HCT116 (cell line): Measurements from ENCODE around the gene NECAB2. TPM values are rescaled to one million over a fixed set of nuclear protein-coding genes. Genes with fewer than 3 reads are reported as not detected.

Source experiments
- ATAC-seq: fragments of 200-7000 bp; cut with Tn5 transposase; 2 replicates; pipeline ENCODE4 v1.9.1; 2020; ENCODE audit warnings: mild to moderate bottlenecking, moderate library complexity
- BruUV-seq: library from RNA; stranded (reverse); fragments of 400-500 nt; replicated peaks from 2 replicates; lab custom pipeline; 2021; lab: Mats Ljungman, UMichigan
- CTCF ChIA-PET: fragments of 300-600 bp; sonication (Branson Sonifier 250); formaldehyde crosslinking; loops from one replicate; lab custom pipeline; 2021; ENCODE audit warnings: antibody characterized with exemption; lab: Charles Lee
- POLR2A ChIA-PET: fragments of 300-600, 350-600 bp; sonication (Branson Sonifier 250); formaldehyde crosslinking; loops from one replicate; lab custom pipeline; 2021; ENCODE audit warnings: antibody characterized with exemption; lab: Charles Lee
- RAD21 ChIA-PET, 2 experiments: fragments of 300-600 bp; sonication (Branson Sonifier 250); formaldehyde crosslinking; loops; one replicate each; lab custom pipeline; 2023; ENCODE audit warnings: low total read pairs in 2 of 2; ENCODE audit not compliant: uncharacterized antibody in 2 of 2, unreplicated experiment in 2 of 2, low non-redundant PET in 1 of 2; lab: Charles Lee
- DNase-seq: peaks from one replicate; pipeline ENCODE4 v3.0.0-alpha.2; 2010; ENCODE audit warnings: low read depth, low spot score
- H2AFZ ChIP-seq: fragments of 200-600 bp; shearing (Covaris generic), sonication (generic); 2 replicates; pipeline ENCODE4 v1.6.1; 2017; ENCODE audit warnings: low read depth, mixed run types, mixed read lengths, antibody characterized with exemption, low read length; ENCODE audit not compliant: poor library complexity, severe bottlenecking
- H3K27ac ChIP-seq: 2 replicates; pipeline ENCODE4 v1.5.1; 2012; ENCODE audit warnings: low read depth, low read length
- H3K27me3 ChIP-seq: fragments of 200-600 bp; sonication (generic); 2 replicates; pipeline ENCODE4 v1.6.1; 2016; ENCODE audit warnings: mixed run types, low read length, mixed read lengths; ENCODE audit not compliant: insufficient read depth
- H3K36me3 ChIP-seq, 2 experiments: fragments of 200-500 bp in 1 of 2; fragments of 200-600 bp in 1 of 2; sonication (Bioruptor generic) in 1 of 2; sonication (generic) in 1 of 2; 2 replicates each; pipeline versions ENCODE4 v1.5.1 to v1.6.1; 2014 to 2016; ENCODE audit warnings: low read length in 2 of 2, inconsistent platforms in 1 of 2, mixed read lengths in 1 of 2, mixed run types in 1 of 2; ENCODE audit not compliant: insufficient read depth in 2 of 2, control insufficient read depth in 1 of 2
- H3K4me1 ChIP-seq, 2 experiments: fragments of 200-600 bp in 1 of 2; sonication (generic) in 1 of 2; 2 replicates each; pipeline versions ENCODE4 v1.5.1 to v1.6.1; 2012 to 2017; ENCODE audit warnings: low read length in 2 of 2, inconsistent platforms in 1 of 2, mild to moderate bottlenecking in 1 of 2, mixed read lengths in 1 of 2, mixed run types in 1 of 2, moderate library complexity in 1 of 2; ENCODE audit not compliant: insufficient read depth in 2 of 2, control insufficient read depth in 1 of 2
- H3K4me2 ChIP-seq: fragments of 200-600 bp; sonication (generic); 2 replicates; pipeline ENCODE4 v1.6.1; 2017; ENCODE audit warnings: mixed run types, low read length, mixed read lengths
- H3K4me3 ChIP-seq, 2 experiments: fragments of 200-600 bp in 1 of 2; sonication (generic) in 1 of 2; replicated peaks in 1 of 2; 2 replicates each; pipeline ENCODE4 v1.5.1; 2011 to 2016; ENCODE audit warnings: low read length in 2 of 2, control low read depth in 1 of 2, low read depth in 1 of 2, mild to moderate bottlenecking in 1 of 2, mixed read lengths in 1 of 2, mixed run types in 1 of 2
- H3K79me2 ChIP-seq: fragments of 200-600 bp; sonication (generic); 2 replicates; pipeline ENCODE4 v1.6.1; 2017; ENCODE audit warnings: mild to moderate bottlenecking, mixed run types, low read length, moderate library complexity, mixed read lengths; ENCODE audit not compliant: insufficient read depth
- H3K9ac ChIP-seq: fragments of 200-600 bp; sonication (generic); 2 replicates; pipeline ENCODE4 v1.6.1; 2016; ENCODE audit warnings: low read length, mixed read lengths
- H3K9me2 ChIP-seq: fragments of 200-600 bp; sonication (generic), shearing (Covaris generic); 2 replicates; pipeline ENCODE4 v1.6.1; 2017; ENCODE audit warnings: mixed run types, mild to moderate bottlenecking, moderate library complexity; ENCODE audit not compliant: insufficient read depth
- H3K9me3 ChIP-seq, 2 experiments: fragments of 200-500 bp in 1 of 2; fragments of 200-600 bp in 1 of 2; sonication (Bioruptor generic) in 1 of 2; sonication (generic) in 1 of 2; 2 replicates each; pipeline ENCODE4 v1.6.1; 2014 to 2017; ENCODE audit warnings: low read length in 2 of 2, mixed read lengths in 2 of 2, inconsistent platforms in 1 of 2, low read depth in 1 of 2, mild to moderate bottlenecking in 1 of 2, mixed run types in 1 of 2, moderate library complexity in 1 of 2; ENCODE audit not compliant: control insufficient read depth in 1 of 2, insufficient read depth in 1 of 2
- H4K20me1 ChIP-seq: fragments of 200-600 bp; sonication (generic), shearing (Covaris generic); 2 replicates; pipeline ENCODE4 v1.6.1; 2017; ENCODE audit warnings: mixed run types, mild to moderate bottlenecking, moderate library complexity; ENCODE audit not compliant: insufficient read depth
- ELF1 ChIP-seq: IDR thresholded peaks from 2 replicates; pipeline ENCODE4 v1.6.1; 2012; ENCODE audit warnings: low read depth, borderline replicate concordance
- EZH2phosphoT487 ChIP-seq: fragments of 200-600 bp; IDR thresholded peaks from 2 replicates; pipeline ENCODE4 v1.6.1; 2018; ENCODE audit warnings: antibody characterized with exemption, borderline replicate concordance
- JUND ChIP-seq: IDR thresholded peaks from 2 replicates; pipeline ENCODE4 v1.6.1; 2012
- MAX ChIP-seq: IDR thresholded peaks from 2 replicates; pipeline ENCODE4 v1.6.1; 2012
- POLR2A ChIP-seq: IDR thresholded peaks from 2 replicates; pipeline ENCODE4 v1.7.0; 2011; ENCODE audit warnings: borderline replicate concordance; ENCODE audit not compliant: insufficient read depth, insufficient read length; ENCODE audit errors: extremely low read depth
- YY1 ChIP-seq: IDR thresholded peaks from 2 replicates; pipeline ENCODE4 v1.6.1; 2011; ENCODE audit warnings: low read length, low read depth, moderate library complexity, mild to moderate bottlenecking; ENCODE audit not compliant: insufficient replicate concordance; ENCODE audit errors: extremely low read depth
- ZFX ChIP-seq: fragments of 450-650 bp; IDR thresholded peaks from 2 replicates; pipeline ENCODE4 v1.6.1; 2017
- intact Hi-C: fragments of 100-400 bp; cut with micrococcal nuclease; formaldehyde crosslinking; loops from 2 replicates; pipeline ENCODE4 v1.10.0; 2022
- total RNA-seq: library from RNA; stranded (reverse); gene quantifications from one replicate; pipeline ENCODE4 v1.2.1, GENCODE V29; 2021; ENCODE audit not compliant: unreplicated experiment
- TF ChIP-seq, protein P1 (sequence below), 3 experiments: fragments of 200-600 bp in 1 of 3; sonication (generic) in 1 of 3; IDR thresholded peaks in 2 of 3; conservative IDR thresholded peaks in 1 of 3; 2 replicates each; pipeline ENCODE4 v1.5.1; 2012 to 2017; ENCODE audit warnings: low read depth in 2 of 3, low read length in 2 of 3, antibody characterized with exemption in 1 of 3, borderline replicate concordance in 1 of 3, control low read depth in 1 of 3, mild to moderate bottlenecking in 1 of 3, mixed read lengths in 1 of 3, mixed run types in 1 of 3, moderate library complexity in 1 of 3; ENCODE audit not compliant: insufficient read depth in 1 of 3
- TF ChIP-seq, protein P2 (sequence below): IDR thresholded peaks from 2 replicates; pipeline ENCODE4 v1.6.1; 2011; ENCODE audit warnings: mild to moderate bottlenecking, low read length, moderate library complexity; ENCODE audit not compliant: insufficient replicate concordance; ENCODE audit errors: extremely low read depth

Gene NECAB2
- total RNA-seq, 1 experiment from 2014 or later: 0.61 TPM

- DNase-seq: no peak
- Histone ChIP-seq H3K4me1 (peaks cover 8 to 12% of the 10 kb centered on the region in 2 experiments), H3K36me3 (peaks cover 7 to 17% of the 10 kb centered on the region in 2 experiments; a peak in 1 of 4 replicates), H2AFZ (no peak overlapping the region), H4K20me1 (no peaks in the 10 kb centered on the region), H3K9me3 (no peaks in the 10 kb centered on the region), H3K27me3 (no peaks in the 10 kb centered on the region), H3K27ac (no peak overlapping the region), H3K4me2 (no peak overlapping the region), H3K9ac (no peak overlapping the region), H3K4me3 (no peak overlapping the region), H3K79me2 (no peaks in the 10 kb centered on the region; the same call in 1 of the 2 replicates), H3K9me2 (no peaks in the 10 kb centered on the region)
- BruUV-seq: no TSS peak
- ChIA-PET POLR2A (no interaction called here), RAD21 (no interaction called here), CTCF (interaction anchor here (1.8 kb wide), 1 partner anchor 107 kb away, joined by 6 read pairs; no protein-coding TSS in a partner anchor)
- TF ChIP-seq ELF1 (no peak), MAX (no peak)
- intact Hi-C loops: loop anchor here (10.0 kb wide), 1 partner anchor 546 kb away; the partner anchor contains the start of gene MEAK7
- ATAC-seq: no peak
These were observed 9.0 kb upstream of the NECAB2 start for GRCh38 chr16:83958846-83959565.

- TF ChIP-seq, protein P1, sequence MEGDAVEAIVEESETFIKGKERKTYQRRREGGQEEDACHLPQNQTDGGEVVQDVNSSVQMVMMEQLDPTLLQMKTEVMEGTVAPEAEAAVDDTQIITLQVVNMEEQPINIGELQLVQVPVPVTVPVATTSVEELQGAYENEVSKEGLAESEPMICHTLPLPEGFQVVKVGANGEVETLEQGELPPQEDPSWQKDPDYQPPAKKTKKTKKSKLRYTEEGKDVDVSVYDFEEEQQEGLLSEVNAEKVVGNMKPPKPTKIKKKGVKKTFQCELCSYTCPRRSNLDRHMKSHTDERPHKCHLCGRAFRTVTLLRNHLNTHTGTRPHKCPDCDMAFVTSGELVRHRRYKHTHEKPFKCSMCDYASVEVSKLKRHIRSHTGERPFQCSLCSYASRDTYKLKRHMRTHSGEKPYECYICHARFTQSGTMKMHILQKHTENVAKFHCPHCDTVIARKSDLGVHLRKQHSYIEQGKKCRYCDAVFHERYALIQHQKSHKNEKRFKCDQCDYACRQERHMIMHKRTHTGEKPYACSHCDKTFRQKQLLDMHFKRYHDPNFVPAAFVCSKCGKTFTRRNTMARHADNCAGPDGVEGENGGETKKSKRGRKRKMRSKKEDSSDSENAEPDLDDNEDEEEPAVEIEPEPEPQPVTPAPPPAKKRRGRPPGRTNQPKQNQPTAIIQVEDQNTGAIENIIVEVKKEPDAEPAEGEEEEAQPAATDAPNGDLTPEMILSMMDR (IDR thresholded peaks at IDR 0.05 in 2 of 3, conservative IDR thresholded peaks at IDR 0.05 in 1 of 3; ENCODE audit: borderline replicate concordance in 1 of 3, insufficient read depth in 1 of 3, low read depth in 2 of 3, low read length in 2 of 3): no peak
- TF ChIP-seq JUND (no peak), POLR2A (no peak), ZFX (no peak), EZH2phosphoT487 (no peak), YY1 (no peak), MAX (no peak)
- TF ChIP-seq, protein P2, sequence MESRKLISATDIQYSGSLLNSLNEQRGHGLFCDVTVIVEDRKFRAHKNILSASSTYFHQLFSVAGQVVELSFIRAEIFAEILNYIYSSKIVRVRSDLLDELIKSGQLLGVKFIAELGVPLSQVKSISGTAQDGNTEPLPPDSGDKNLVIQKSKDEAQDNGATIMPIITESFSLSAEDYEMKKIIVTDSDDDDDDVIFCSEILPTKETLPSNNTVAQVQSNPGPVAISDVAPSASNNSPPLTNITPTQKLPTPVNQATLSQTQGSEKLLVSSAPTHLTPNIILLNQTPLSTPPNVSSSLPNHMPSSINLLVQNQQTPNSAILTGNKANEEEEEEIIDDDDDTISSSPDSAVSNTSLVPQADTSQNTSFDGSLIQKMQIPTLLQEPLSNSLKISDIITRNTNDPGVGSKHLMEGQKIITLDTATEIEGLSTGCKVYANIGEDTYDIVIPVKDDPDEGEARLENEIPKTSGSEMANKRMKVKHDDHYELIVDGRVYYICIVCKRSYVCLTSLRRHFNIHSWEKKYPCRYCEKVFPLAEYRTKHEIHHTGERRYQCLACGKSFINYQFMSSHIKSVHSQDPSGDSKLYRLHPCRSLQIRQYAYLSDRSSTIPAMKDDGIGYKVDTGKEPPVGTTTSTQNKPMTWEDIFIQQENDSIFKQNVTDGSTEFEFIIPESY: no peak
- Histone ChIP-seq H4K20me1 (no peaks in the 10 kb centered on the region), H3K36me3 (peaks cover 7 to 17% of the 10 kb centered on the region in 2 experiments; a peak in 1 of 4 replicates), H3K79me2 (no peaks in the 10 kb centered on the region; the same call in 1 of the 2 replicates), H3K9ac (no peak overlapping the region), H3K27ac (no peak overlapping the region), H3K9me2 (no peaks in the 10 kb centered on the region), H3K27me3 (no peaks in the 10 kb centered on the region), H2AFZ (no peak overlapping the region), H3K4me1 (peaks cover under 1 to 4% of the 10 kb centered on the region in 2 experiments; a peak in 3 of 4 replicates), H3K4me2 (no peak overlapping the region), H3K4me3 (no peak overlapping the region), H3K9me3 (no peaks in the 10 kb centered on the region)
- BruUV-seq: no TSS peak
- ChIA-PET CTCF (no interaction called here), RAD21 (no interaction called here), POLR2A (no interaction called here)
- intact Hi-C loops: loop anchor here (10.0 kb wide), 1 partner anchor 545 kb away; the partner anchor contains the start of gene MEAK7
- ATAC-seq (no peak), DNase-seq (no peak)
These were observed 8.2 kb upstream of the NECAB2 start for GRCh38 chr16:83959656-83960434.
